ENCODE measurements around the gene NEAT1.

The NEAT1 gene
- total RNA-seq, result 325 to 3,001 (median 958) reads per million in 17 experiments

DNA sequence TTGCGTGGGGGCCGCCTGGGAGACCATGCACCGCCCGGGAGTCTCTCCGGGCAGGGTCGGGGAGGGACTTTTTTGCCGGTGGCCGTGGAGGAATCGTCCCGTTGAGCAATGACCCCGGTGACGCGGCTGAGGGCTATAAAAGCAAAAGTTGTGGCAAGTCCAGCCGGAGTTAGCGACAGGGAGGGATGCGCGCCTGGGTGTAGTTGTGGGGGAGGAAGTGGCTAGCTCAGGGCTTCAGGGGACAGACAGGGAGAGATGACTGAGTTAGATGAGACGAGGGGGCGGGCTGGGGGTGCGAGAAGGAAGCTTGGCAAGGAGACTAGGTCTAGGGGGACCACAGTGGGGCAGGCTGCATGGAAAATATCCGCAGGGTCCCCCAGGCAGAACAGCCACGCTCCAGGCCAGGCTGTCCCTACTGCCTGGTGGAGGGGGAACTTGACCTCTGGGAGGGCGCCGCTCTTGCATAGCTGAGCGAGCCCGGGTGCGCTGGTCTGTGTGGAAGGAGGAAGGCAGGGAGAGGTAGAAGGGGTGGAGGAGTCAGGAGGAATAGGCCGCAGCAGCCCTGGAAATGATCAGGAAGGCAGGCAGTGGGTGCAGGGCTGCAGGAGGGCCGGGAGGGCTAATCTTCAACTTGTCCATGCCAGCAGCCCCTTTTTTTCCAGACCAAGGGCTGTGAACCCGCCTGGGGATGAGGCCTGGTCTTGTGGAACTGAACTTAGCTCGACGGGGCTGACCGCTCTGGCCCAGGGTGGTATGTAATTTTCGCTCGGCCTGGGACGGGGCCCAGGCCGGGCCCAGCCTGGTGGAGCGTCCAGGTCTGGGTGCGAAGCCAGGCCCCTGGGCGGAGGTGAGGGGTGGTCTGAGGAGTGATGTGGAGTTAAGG is at the start of gene NEAT1:
TSS of gene NEAT1 (plus strand) at position 166 of the 883 bp plus-strand sequence.
- peak; percentile 92 to 97 (median 96) for DNase-seq

- DNase-seq, result no peak
Observed at GRCh38 chr11:65373839-65374580, 48.6 kb upstream of the NEAT1 start.

DNA sequence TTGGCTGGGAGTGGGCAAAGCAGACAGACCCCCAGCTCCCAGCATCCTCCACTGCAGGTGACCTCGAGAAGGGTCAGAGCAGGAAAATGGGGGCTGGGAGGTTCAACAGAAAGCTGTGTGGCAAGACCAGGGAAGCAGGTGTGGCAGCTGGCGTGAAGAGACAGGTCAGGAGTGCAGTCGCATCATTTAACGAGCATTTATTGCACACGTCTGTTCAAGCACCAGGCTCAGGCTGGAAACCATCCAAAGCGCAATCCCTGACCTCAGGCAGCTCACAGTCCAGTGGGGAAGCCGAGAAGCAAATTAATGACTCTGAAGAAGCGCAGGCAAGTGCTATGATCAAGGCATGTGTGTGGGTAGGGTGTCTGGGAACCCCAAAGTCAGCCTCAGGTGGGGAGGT is 47.6 kb upstream of the NEAT1 start:
- no peak for DNase-seq

DNA sequence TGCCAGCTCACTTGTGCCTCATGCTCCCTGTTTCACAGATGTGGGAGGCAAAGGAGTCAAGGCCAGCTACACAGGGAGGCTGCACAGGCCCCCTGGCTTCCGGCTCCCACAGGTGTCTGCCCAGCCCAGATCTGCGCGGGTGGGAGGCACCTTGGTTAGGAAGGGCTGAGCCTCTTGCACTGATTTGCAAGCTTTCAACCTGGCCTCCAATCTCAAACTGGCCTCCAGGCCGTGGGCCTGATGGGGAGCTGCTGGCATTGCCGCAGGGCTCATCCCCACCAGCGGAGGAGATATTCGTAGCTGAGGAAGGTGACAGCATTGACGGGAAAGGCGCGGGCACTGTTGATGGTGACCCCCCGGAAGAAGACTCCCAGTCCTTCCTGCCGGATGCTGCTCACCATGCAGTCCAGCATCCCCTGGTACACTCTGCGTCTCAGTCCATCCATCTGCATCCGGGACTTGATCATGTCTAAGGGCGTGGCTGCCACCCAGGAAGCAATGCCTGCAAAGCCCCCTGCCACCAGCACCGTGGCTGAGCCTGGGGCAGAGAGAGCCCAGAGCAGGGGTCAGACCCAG is 46.4 kb upstream of the NEAT1 start:
- DNase-seq, result no peak

- DNase-seq, result no peak
Observed at GRCh38 chr11:65377036-65377435, 45.6 kb upstream of the NEAT1 start.

DNA sequence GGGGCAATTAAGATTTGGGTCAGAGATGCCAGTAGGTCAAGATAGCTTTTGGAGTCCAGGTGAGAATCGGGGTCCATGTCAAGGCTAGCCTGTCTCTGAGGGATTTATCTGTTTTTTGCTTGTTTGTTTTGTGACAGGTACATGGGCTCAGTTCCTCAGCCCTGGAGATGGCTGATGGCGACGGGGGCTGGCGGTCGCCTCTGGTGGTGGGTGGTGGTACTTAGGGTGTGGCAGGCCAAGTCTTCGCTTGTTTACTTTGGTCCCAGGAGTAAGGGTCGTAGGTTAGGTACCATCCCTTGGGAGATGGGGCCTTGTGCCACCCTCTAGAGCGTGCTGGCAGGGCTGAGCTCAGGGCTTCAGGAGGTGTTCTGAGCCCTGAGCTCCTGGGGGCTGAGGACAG is 44.8 kb upstream of the NEAT1 start:
- no peak for DNase-seq

- peak; percentile 76 to 88 (median 86) for DNase-seq
Observed at GRCh38 chr11:65378208-65378927, 44.2 kb upstream of the NEAT1 start.

GRCh38 chr11:65378928-65379638 is 43.5 kb upstream of the NEAT1 start:
- DNase-seq, result no peak

- no peak for DNase-seq
Observed at GRCh38 chr11:65379698-65380459, 42.7 kb upstream of the NEAT1 start.

GRCh38 chr11:65380460-65381119 is 42.0 kb upstream of the NEAT1 start:
- DNase-seq, result no peak

DNA sequence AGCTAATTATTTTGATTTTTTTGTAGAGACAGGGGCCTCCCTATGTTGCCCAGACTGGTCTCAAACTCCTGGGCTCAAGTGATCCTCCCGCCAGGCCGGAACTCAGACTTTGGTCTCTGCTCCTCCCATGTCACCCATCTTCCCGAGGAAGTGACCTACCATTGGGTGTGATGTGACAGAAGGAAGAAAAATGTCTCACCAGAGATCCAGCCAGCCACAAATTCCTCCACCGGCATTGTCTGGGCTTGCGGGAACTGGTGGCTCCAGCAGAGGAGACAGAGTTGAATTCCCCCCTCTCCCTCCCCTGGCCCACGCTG is 40.9 kb upstream of the NEAT1 start:
- DNase-seq, result peak; percentile 72 to 81 (median 79)

DNA sequence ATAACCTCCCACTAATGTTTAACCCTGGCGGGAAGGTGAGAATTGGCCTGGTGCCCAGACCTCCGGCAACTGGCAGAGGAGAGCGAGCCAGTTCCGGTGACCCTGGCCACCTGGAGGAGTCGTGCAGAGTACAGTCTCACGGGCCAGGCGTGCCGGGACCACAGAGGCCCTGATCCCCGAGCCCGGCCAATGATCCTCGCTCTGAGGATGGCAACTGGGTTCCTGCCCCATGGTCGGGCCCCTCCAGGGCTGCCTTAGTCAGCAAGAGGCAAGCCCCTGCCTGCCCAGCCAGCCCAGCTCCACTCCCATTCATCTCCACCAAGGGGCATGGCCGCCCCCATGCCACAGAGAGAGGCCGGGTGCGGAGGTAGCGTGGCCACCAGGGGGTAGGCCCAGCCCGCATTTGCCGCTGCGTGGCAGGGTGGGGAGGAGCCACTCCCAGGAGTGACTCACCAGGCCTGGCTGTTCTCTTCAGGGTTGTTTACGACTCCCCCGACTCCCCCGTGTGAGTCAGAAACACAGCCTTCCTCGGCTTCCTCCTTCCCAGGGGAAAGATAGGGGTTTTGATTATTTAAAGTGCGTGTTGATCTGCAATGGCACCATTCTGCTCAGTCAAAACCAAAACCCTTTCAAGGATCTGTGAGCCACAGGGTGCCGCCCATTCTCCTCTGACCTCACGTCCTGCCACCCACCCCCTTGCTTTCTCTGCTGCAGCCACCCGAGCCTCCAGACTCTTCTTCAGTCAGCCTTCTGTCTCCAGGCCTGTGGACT is 40.4 kb upstream of the NEAT1 start, which contains the start of gene SLC25A45:
TSS of gene SLC25A45 (minus strand) at position 614 of the 771 bp plus-strand sequence. CDS start 695 bp downstream, outside the sequence.
- DNase-seq, result peak; percentile 95 to 98 (median 96)

DNA sequence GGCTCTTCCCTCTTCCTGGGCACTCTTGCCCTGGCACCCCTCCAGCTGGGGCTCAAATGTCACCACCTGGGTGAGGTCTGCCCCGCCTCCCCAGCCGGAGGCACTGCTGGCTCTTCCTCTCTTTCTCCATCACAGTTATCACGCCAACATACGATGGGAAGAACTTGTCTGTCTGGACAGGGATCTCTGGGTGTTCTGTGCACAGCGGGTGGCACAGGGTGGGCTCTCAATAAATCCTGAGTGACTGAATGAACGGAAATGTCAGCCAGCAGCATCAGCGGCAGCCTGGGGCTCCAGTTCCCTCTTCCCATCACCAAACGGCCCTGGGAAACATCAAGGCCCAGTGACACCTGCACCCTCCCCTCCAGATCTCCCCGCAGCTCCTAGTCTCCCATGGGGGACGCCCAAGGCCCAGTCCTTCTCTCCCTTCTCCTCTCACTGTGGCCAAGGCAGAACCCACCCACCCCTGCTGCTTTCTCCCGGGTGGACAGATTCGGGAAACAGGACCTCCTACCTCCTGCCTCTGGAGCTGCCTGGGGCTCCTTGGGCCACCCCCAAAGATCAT is 39.7 kb upstream of the NEAT1 start:
- DNase-seq, result no peak

- DNase-seq, result no peak
Observed at GRCh38 chr11:65383778-65384177, 38.8 kb upstream of the NEAT1 start.

- DNase-seq, result peak; percentile 24 to 62 (median 38)
Observed at GRCh38 chr11:65384301-65384889, 38.2 kb upstream of the NEAT1 start.

- peak; percentile 95 to 99 (median 96) for DNase-seq
Observed at GRCh38 chr11:65386307-65387140, 36.1 kb upstream of the NEAT1 start, which contains the start of gene FRMD8. Gene FRMD8 (plus strand): TSS chr11:65386637. CDS start chr11:65387037, 400 bp downstream.

- DNase-seq, result no peak
Observed at GRCh38 chr11:65388731-65389130, 33.9 kb upstream of the NEAT1 start.
